Fibroblast of lung (primary cell): Measurements from ENCODE around the gene MEGF6. TPM values are rescaled to one million over a fixed set of nuclear protein-coding genes. Genes with fewer than 3 reads are reported as not detected.

Experiments
- DNase-seq, 2 donors: peaks; one replicate each; pipeline versions ENCODE4 v3.0.0 to v3.0.0-alpha.2; 2010; ENCODE audit warnings: low read depth in 2 of 2
- H2AFZ ChIP-seq: 2 replicates; pipeline ENCODE4 v1.5.1; 2012; ENCODE audit warnings: low read length, control low read depth, inconsistent platforms
- H3K27ac ChIP-seq: 2 replicates; pipeline ENCODE4 v1.5.1; 2011; ENCODE audit warnings: low read length, control low read depth; ENCODE audit not compliant: insufficient read depth
- H3K27me3 ChIP-seq: 2 replicates; pipeline ENCODE4 v1.5.1; 2011; ENCODE audit warnings: mild to moderate bottlenecking, low read length; ENCODE audit not compliant: control insufficient read depth, insufficient read depth
- H3K36me3 ChIP-seq: 2 replicates; pipeline ENCODE4 v1.5.1; 2011; ENCODE audit warnings: low read length; ENCODE audit not compliant: control insufficient read depth, insufficient read depth
- H3K4me1 ChIP-seq: 2 replicates; pipeline ENCODE4 v1.5.1; 2011; ENCODE audit warnings: low read length; ENCODE audit not compliant: control insufficient read depth, insufficient read depth; ENCODE audit errors: extremely low read depth
- H3K4me2 ChIP-seq: 2 replicates; pipeline ENCODE4 v1.5.1; 2011; ENCODE audit warnings: low read length, control low read depth; ENCODE audit not compliant: insufficient read depth; ENCODE audit errors: extremely low read depth
- H3K4me3 ChIP-seq, 4 experiments: fragments of 200-600 bp in 1 of 4; sonication (generic) in 1 of 4; replicated peaks in 1 of 4; 2 replicates each; pipeline ENCODE4 v1.5.1; 2011 to 2016; ENCODE audit warnings: low read length in 4 of 4, low read depth in 3 of 4, mild to moderate bottlenecking in 3 of 4, control low read depth in 2 of 4, inconsistent platforms in 1 of 4, mixed read lengths in 1 of 4; ENCODE audit not compliant: insufficient read depth in 1 of 4; ENCODE audit errors: control extremely low read depth in 1 of 4
- H3K79me2 ChIP-seq: 2 replicates; pipeline ENCODE4 v1.5.1; 2012; ENCODE audit warnings: mild to moderate bottlenecking, low read length, inconsistent platforms; ENCODE audit not compliant: control insufficient read depth, insufficient read depth
- H3K9ac ChIP-seq: 2 replicates; pipeline ENCODE4 v1.5.1; 2011; ENCODE audit warnings: mild to moderate bottlenecking, low read length, control low read depth; ENCODE audit not compliant: insufficient read depth
- H3K9me3 ChIP-seq: 2 replicates; pipeline ENCODE4 v1.5.1; 2012; ENCODE audit warnings: low read depth, low read length; ENCODE audit not compliant: control insufficient read depth, insufficient read depth
- H4K20me1 ChIP-seq: 2 replicates; pipeline ENCODE4 v1.5.1; 2011; ENCODE audit warnings: low read length; ENCODE audit not compliant: control insufficient read depth, insufficient read depth; ENCODE audit errors: extremely low read depth
- EZH2 ChIP-seq: IDR thresholded peaks from 2 replicates; pipeline ENCODE4 v1.5.1; 2012; ENCODE audit warnings: low read length, control low read depth, mild to moderate bottlenecking; ENCODE audit errors: missing control alignments
- polyA plus RNA-seq, 2 donors: library from polyadenylated mRNA; depleted of rRNA in 1 of 2; stranded (reverse) in 1 of 2; unstranded in 1 of 2; fragments of >200 nt; gene quantifications; 2 replicates each; pipeline ENCODE4 v1.2.1, GENCODE V29; 2011 to 2012; ENCODE audit warnings: missing spikeins in 1 of 2
- total RNA-seq: library from RNA; depleted of rRNA; stranded (reverse); fragments of >200 nt; gene quantifications from 2 replicates; pipeline ENCODE4 v1.2.1, GENCODE V29; 2014
- TF ChIP-seq, protein P1 (sequence below), 2 donors: IDR thresholded peaks in 1 of 2; conservative IDR thresholded peaks in 1 of 2; 1 replicate in 1 of 2; 2 replicates in 1 of 2; pipeline ENCODE4 v1.5.1; 2011 to 2012; ENCODE audit warnings: low read length in 2 of 2, control low read depth in 1 of 2, inconsistent platforms in 1 of 2, low read depth in 1 of 2, mild to moderate bottlenecking in 1 of 2

Gene MEGF6
- total and polyA plus RNA-seq, 2 donors (not counting 1 experiment from before 2014, with no cell fraction given) = 1.6 to 11.6 TPM

DNA sequence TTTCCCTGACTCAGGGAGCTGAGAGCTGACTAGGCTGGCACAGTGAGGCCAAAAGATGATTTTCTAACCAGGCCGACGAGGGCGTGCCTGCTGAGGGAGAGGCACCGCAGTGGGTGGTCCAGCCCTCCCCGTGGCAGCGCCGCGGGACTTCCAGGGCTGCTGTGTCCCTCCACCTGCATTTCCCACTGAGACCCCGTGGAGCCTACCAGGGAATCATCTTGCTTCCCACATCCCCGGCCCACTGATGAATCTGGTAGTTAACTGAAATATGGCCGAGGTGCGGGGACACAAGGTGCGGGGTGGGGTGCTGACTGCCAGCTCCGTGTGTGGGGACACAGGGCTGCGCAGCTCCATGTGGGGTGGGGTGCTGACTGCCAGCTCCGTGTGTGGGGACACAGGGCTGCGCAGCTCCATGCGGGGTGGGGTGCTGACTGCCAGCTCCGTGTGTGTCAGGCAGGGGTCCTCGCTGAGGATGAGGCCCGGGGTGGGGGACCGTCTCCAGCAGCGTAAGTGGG, 28.1 kb upstream of the MEGF6 start:
- H3K79me2 ChIP-seq = no peaks in the 10 kb centered on the region
- no peak for DNase-seq
- TF ChIP-seq, protein P1, sequence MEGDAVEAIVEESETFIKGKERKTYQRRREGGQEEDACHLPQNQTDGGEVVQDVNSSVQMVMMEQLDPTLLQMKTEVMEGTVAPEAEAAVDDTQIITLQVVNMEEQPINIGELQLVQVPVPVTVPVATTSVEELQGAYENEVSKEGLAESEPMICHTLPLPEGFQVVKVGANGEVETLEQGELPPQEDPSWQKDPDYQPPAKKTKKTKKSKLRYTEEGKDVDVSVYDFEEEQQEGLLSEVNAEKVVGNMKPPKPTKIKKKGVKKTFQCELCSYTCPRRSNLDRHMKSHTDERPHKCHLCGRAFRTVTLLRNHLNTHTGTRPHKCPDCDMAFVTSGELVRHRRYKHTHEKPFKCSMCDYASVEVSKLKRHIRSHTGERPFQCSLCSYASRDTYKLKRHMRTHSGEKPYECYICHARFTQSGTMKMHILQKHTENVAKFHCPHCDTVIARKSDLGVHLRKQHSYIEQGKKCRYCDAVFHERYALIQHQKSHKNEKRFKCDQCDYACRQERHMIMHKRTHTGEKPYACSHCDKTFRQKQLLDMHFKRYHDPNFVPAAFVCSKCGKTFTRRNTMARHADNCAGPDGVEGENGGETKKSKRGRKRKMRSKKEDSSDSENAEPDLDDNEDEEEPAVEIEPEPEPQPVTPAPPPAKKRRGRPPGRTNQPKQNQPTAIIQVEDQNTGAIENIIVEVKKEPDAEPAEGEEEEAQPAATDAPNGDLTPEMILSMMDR (conservative IDR thresholded peaks at IDR 0.05 in 1 of 2, IDR thresholded peaks at IDR 0.05 in 1 of 2; ENCODE audit: low read depth in 1 of 2, low read length in 2 of 2) = no peak
- TF ChIP-seq EZH2 = no peak
- no peak overlapping the region for H2AFZ ChIP-seq
- H3K4me2 ChIP-seq = no peak overlapping the region
- no peaks in the 10 kb centered on the region for H3K4me1 ChIP-seq
- H4K20me1 ChIP-seq = no peaks in the 10 kb centered on the region
- H3K27me3 ChIP-seq = no peaks in the 10 kb centered on the region
- H3K9me3 ChIP-seq = no peaks in the 10 kb centered on the region
- H3K4me3 ChIP-seq = no peak overlapping the region
- no peak overlapping the region for H3K9ac ChIP-seq
- H3K27ac ChIP-seq = no peak overlapping the region
- H3K36me3 ChIP-seq = peaks cover 9% of the 10 kb centered on the region

DNA sequence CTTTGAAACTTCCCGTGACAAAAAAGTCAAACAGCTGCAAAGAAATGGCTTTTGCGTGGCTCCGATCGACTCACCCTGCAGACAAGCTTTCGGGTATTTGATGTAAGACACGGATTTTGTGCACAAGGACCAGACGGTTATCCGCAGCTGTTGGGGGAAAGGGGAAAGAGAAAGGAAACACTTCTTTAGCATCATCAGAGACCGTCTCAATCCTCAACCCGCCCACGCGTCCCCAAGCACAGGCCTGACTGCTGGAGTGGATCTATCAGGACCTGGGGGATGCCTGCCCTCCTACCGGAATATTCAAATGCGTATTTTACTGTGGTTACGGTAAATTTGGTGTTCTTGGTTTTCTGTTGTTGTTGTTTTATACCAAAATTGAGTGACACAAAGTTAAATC, 27.4 kb upstream of the MEGF6 start:
- no peak overlapping the region for H3K4me3 ChIP-seq
- no peak overlapping the region for H2AFZ ChIP-seq
- no peaks in the 10 kb centered on the region for H4K20me1 ChIP-seq
- no peak overlapping the region for H3K9ac ChIP-seq
- no peak overlapping the region for H3K4me2 ChIP-seq
- no peaks in the 10 kb centered on the region for H3K27me3 ChIP-seq
- no peak for DNase-seq
- TF ChIP-seq, protein P1 (conservative IDR thresholded peaks at IDR 0.05 in 1 of 2, IDR thresholded peaks at IDR 0.05 in 1 of 2; ENCODE audit: low read depth in 1 of 2, low read length in 2 of 2) = no peak
- TF ChIP-seq EZH2 = no peak
- peaks cover 12% of the 10 kb centered on the region for H3K36me3 ChIP-seq
- no peaks in the 10 kb centered on the region for H3K4me1 ChIP-seq
- H3K79me2 ChIP-seq = no peaks in the 10 kb centered on the region
- H3K9me3 ChIP-seq = no peaks in the 10 kb centered on the region
- no peak overlapping the region for H3K27ac ChIP-seq

DNA sequence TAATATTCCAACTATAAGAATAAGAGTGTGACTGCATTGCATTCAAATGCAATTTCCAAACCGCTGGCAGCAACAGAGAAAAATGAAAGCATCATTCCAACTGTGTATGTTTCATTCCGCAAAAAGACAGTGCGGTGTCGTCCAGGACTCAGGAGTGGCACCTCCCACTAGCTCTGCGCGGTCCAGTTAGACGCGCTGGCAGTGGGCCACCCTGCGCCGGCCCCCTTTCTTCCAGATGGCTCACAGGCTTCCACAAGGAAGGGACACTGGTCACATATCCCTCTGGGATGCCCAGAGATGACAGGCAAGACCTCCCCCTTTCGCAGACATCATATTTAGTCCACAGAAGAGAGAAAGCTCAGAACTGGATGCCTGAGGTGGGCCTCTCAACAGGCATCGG, 26.7 kb upstream of the MEGF6 start:
- TF ChIP-seq, protein P1 (conservative IDR thresholded peaks at IDR 0.05 in 1 of 2, IDR thresholded peaks at IDR 0.05 in 1 of 2; ENCODE audit: low read depth in 1 of 2, low read length in 2 of 2) = no peak
- no peak for TF ChIP-seq EZH2
- H3K36me3 ChIP-seq = peaks cover 12% of the 10 kb centered on the region
- H3K4me2 ChIP-seq = no peak overlapping the region
- no peaks in the 10 kb centered on the region for H3K79me2 ChIP-seq
- H4K20me1 ChIP-seq = no peaks in the 10 kb centered on the region
- no peaks in the 10 kb centered on the region for H3K4me1 ChIP-seq
- no peak for DNase-seq
- H3K9me3 ChIP-seq = no peaks in the 10 kb centered on the region
- H3K27me3 ChIP-seq = no peaks in the 10 kb centered on the region
- no peak overlapping the region for H3K9ac ChIP-seq
- H3K27ac ChIP-seq = no peak overlapping the region
- H2AFZ ChIP-seq = no peak overlapping the region
- no peak overlapping the region for H3K4me3 ChIP-seq
